Measurements from ENCODE around the gene CFAP92. TPM values are rescaled to one million over a fixed set of nuclear protein-coding genes. Genes with fewer than 3 reads are reported as not detected.

Gene CFAP92
- total RNA-seq, 1 experiment from 2014 or later, result 0.18 TPM

DNA sequence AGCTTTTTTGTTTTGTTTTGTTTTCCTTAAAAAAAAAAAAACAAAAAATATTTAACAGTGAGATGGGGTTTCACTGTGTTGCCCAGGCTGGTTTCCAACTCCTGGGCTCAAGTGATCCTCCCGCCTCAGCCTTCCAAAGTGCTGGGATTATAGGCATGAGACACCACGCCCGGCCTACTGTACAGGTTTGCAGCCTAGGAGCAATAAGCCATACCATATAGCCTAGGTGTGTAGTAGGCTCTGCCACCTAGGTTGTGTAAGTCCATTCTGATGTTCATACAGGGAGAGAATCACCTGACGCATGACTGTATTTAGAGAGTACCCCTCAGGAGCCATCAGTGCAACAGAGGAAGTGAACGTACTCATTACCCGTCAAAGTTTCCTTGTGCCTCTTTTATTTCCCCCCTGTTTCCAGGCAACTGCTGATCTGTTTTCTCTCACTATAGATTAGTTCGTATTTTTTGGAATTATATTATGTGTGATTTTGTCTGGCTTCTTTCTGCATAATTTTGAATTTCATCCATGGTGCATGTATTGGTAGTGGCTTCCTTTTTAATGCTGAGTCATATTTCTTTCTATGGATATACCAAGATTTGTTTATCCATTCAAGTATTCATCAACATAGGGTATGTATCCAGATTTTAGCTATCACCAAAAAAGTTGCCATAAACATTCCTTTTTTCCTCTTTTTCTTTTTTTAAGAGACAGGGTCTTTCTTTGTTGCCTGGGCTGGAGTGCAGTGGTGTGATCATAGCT is 104.6 kb downstream of the CFAP92 start:
- Histone ChIP-seq H3K36me3 (ENCODE audit: control insufficient read depth, insufficient read depth, low read length) (peaks cover 2% of the 10 kb centered on the region; the same call in 1 of the 2 replicates), H3K4me3 (ENCODE audit: low read depth in 2 of 2, low read length in 2 of 2) (no peak overlapping the region), H3K4me1 (ENCODE audit: control insufficient read depth, insufficient read depth, low read length) (no peaks in the 10 kb centered on the region), H3K27me3 (ENCODE audit: control insufficient read depth, insufficient read depth, low read length) (no peaks in the 10 kb centered on the region), H3K9me3 (ENCODE audit: control insufficient read depth, insufficient read depth, low read depth, low read length) (no peaks in the 10 kb centered on the region), H3K27ac (ENCODE audit: low read length) (no peak overlapping the region)
- no TSS peak for BruUV-seq (replicated peaks)
- ChIA-PET POLR2A (no interaction called here), CTCF (no interaction called here)
- TF ChIP-seq, protein P1, sequence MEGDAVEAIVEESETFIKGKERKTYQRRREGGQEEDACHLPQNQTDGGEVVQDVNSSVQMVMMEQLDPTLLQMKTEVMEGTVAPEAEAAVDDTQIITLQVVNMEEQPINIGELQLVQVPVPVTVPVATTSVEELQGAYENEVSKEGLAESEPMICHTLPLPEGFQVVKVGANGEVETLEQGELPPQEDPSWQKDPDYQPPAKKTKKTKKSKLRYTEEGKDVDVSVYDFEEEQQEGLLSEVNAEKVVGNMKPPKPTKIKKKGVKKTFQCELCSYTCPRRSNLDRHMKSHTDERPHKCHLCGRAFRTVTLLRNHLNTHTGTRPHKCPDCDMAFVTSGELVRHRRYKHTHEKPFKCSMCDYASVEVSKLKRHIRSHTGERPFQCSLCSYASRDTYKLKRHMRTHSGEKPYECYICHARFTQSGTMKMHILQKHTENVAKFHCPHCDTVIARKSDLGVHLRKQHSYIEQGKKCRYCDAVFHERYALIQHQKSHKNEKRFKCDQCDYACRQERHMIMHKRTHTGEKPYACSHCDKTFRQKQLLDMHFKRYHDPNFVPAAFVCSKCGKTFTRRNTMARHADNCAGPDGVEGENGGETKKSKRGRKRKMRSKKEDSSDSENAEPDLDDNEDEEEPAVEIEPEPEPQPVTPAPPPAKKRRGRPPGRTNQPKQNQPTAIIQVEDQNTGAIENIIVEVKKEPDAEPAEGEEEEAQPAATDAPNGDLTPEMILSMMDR (IDR thresholded peaks at IDR 0.05), result no peak
- TF ChIP-seq, protein P2, sequence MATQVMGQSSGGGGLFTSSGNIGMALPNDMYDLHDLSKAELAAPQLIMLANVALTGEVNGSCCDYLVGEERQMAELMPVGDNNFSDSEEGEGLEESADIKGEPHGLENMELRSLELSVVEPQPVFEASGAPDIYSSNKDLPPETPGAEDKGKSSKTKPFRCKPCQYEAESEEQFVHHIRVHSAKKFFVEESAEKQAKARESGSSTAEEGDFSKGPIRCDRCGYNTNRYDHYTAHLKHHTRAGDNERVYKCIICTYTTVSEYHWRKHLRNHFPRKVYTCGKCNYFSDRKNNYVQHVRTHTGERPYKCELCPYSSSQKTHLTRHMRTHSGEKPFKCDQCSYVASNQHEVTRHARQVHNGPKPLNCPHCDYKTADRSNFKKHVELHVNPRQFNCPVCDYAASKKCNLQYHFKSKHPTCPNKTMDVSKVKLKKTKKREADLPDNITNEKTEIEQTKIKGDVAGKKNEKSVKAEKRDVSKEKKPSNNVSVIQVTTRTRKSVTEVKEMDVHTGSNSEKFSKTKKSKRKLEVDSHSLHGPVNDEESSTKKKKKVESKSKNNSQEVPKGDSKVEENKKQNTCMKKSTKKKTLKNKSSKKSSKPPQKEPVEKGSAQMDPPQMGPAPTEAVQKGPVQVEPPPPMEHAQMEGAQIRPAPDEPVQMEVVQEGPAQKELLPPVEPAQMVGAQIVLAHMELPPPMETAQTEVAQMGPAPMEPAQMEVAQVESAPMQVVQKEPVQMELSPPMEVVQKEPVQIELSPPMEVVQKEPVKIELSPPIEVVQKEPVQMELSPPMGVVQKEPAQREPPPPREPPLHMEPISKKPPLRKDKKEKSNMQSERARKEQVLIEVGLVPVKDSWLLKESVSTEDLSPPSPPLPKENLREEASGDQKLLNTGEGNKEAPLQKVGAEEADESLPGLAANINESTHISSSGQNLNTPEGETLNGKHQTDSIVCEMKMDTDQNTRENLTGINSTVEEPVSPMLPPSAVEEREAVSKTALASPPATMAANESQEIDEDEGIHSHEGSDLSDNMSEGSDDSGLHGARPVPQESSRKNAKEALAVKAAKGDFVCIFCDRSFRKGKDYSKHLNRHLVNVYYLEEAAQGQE (IDR thresholded peaks at IDR 0.05; ENCODE audit: insufficient read depth in 1 of 2, low read depth in 2 of 2, low read length in 1 of 2), result no peak
- TF ChIP-seq POLR2AphosphoS5 (IDR thresholded peaks at IDR 0.05; ENCODE audit: low read depth, low read length) (no peak), SIN3A (IDR thresholded peaks at IDR 0.05; ENCODE audit: borderline replicate concordance, insufficient read depth, low read depth, low read length) (no peak), TCF7L2 (IDR thresholded peaks at IDR 0.05; ENCODE audit: low read depth, low read length) (no peak)
- in situ Hi-C loops (cut with HindIII; ENCODE audit: low pct_unique_long_range_greater_than_20kb, low sequenced_read_pairs), result no loop called here
- DNase-seq (ENCODE audit: low read depth, low spot score) (no peak), ATAC-seq (peak; percentile 38; the same call in 1 of the 2 replicates)
- intact Hi-C loops (cut with micrococcal nuclease; ENCODE audit: unreplicated experiment), result no loop called here

DNA sequence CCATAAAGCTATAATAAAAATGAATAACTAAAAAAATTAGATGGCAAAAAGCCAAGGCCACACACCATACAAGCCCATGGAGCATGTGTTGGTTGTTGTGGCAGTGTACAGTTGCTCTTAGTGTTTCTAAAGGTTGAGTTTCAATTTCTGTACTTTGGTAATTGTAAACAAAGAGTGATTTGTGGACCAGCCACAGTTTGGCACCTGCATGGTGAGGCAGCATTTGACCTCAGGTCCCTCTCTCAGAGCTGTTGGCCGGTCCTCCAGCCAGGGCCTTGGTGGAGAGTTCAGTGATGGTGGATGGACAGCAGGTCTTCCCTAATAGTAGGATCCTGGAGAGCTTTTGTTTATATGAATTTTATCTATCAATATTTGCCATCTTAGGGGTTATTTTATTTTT is 108.9 kb downstream of the CFAP92 start:
- DNase-seq (ENCODE audit: low read depth, low spot score) (no peak), ATAC-seq (no peak)
- Histone ChIP-seq H3K27me3 (ENCODE audit: control insufficient read depth, insufficient read depth, low read length) (no peaks in the 10 kb centered on the region), H3K4me1 (ENCODE audit: control insufficient read depth, insufficient read depth, low read length) (peaks cover 10% of the 10 kb centered on the region; the same call in 1 of the 2 replicates), H3K36me3 (ENCODE audit: control insufficient read depth, insufficient read depth, low read length) (peaks cover 2% of the 10 kb centered on the region; the same call in 1 of the 2 replicates), H3K9me3 (ENCODE audit: control insufficient read depth, insufficient read depth, low read depth, low read length) (no peaks in the 10 kb centered on the region), H3K4me3 (ENCODE audit: low read depth in 2 of 2, low read length in 2 of 2) (no peak overlapping the region), H3K27ac (ENCODE audit: low read length) (no peak overlapping the region)
- ChIA-PET CTCF (no interaction called here), POLR2A (no interaction called here)
- intact Hi-C loops (cut with micrococcal nuclease; ENCODE audit: unreplicated experiment), result no loop called here
- in situ Hi-C loops (cut with HindIII; ENCODE audit: low pct_unique_long_range_greater_than_20kb, low sequenced_read_pairs), result no loop called here
- BruUV-seq (replicated peaks), result no TSS peak
- TF ChIP-seq, protein P2 (IDR thresholded peaks at IDR 0.05; ENCODE audit: insufficient read depth in 1 of 2, low read depth in 2 of 2, low read length in 1 of 2), result no peak
- TF ChIP-seq, protein P1 (IDR thresholded peaks at IDR 0.05), result no peak
- TF ChIP-seq TCF7L2 (IDR thresholded peaks at IDR 0.05; ENCODE audit: low read depth, low read length) (no peak), POLR2AphosphoS5 (IDR thresholded peaks at IDR 0.05; ENCODE audit: low read depth, low read length) (no peak), SIN3A (IDR thresholded peaks at IDR 0.05; ENCODE audit: borderline replicate concordance, insufficient read depth, low read depth, low read length) (no peak)

All from Panc1 (cell line).